Caco-2 (cell line): ENCODE data around the gene C1QTNF5. TPM values are rescaled to one million over a fixed set of nuclear protein-coding genes. Genes with fewer than 3 reads are reported as not detected.

Experiments
- BruUV-seq: library from RNA; stranded (reverse); fragments of 400-500 nt; replicated peaks from 2 replicates; lab custom pipeline; 2021; lab: Mats Ljungman, UMichigan
- CTCF ChIA-PET: fragments of 300-600 bp; sonication (Branson Sonifier 250); formaldehyde crosslinking; loops from one replicate; lab custom pipeline; 2022; ENCODE audit warnings: antibody characterized with exemption; lab: Charles Lee
- POLR2A ChIA-PET: fragments of 300-600 bp; sonication (Branson Sonifier 250); formaldehyde crosslinking; loops from one replicate; lab custom pipeline; 2022; ENCODE audit warnings: antibody characterized with exemption; lab: Charles Lee
- DNase-seq, 2 experiments: peaks; one replicate each; pipeline versions ENCODE4 v3.0.0 to v3.0.0-alpha.2; 2020 to 2022
- H3K27me3 ChIP-seq: replicated peaks from 2 replicates; pipeline ENCODE4 v1.6.0; 2011; ENCODE audit warnings: low read length; ENCODE audit not compliant: control insufficient read depth, insufficient read depth
- H3K36me3 ChIP-seq: 2 replicates; pipeline ENCODE4 v1.5.1; 2011; ENCODE audit warnings: low read length; ENCODE audit not compliant: control insufficient read depth, insufficient read depth
- H3K4me1 ChIP-seq: fragments of 250-450 bp; sonication (Bioruptor Pico); 2 replicates; pipeline ENCODE4 v1.5.1; 2020; ENCODE audit warnings: mild to moderate bottlenecking
- H3K4me3 ChIP-seq: 2 replicates; pipeline ENCODE4 v1.5.1; 2011; ENCODE audit warnings: low read depth, mild to moderate bottlenecking, control low read depth, low read length
- H3K9me3 ChIP-seq: fragments of 250-450 bp; sonication (Bioruptor Pico); 2 replicates; pipeline ENCODE4 v1.5.1; 2020; ENCODE audit warnings: mild to moderate bottlenecking, moderate library complexity
- H3K27ac Mint-ChIP-seq: one replicate; pipeline ENCODE4 v1.8.0; 2022; ENCODE audit warnings: mixed read lengths; ENCODE audit not compliant: unreplicated experiment
- H3K27me3 Mint-ChIP-seq: one replicate; pipeline ENCODE4 v1.8.0; 2022; ENCODE audit warnings: mixed read lengths; ENCODE audit not compliant: insufficient read depth, unreplicated experiment
- H3K36me3 Mint-ChIP-seq: one replicate; pipeline ENCODE4 v1.8.0; 2022; ENCODE audit warnings: mild to moderate bottlenecking, mixed read lengths; ENCODE audit not compliant: insufficient read depth, unreplicated experiment
- H3K4me1 Mint-ChIP-seq: one replicate; pipeline ENCODE4 v1.8.0; 2022; ENCODE audit warnings: low read depth, mixed read lengths; ENCODE audit not compliant: unreplicated experiment
- H3K4me3 Mint-ChIP-seq: one replicate; pipeline ENCODE4 v1.8.0; 2022; ENCODE audit warnings: mild to moderate bottlenecking, moderate library complexity, mixed read lengths; ENCODE audit not compliant: unreplicated experiment
- H3K9me3 Mint-ChIP-seq: one replicate; pipeline ENCODE4 v1.8.0; 2022; ENCODE audit warnings: mixed read lengths; ENCODE audit not compliant: unreplicated experiment
- intact Hi-C: fragments of 100-400 bp; cut with micrococcal nuclease; formaldehyde crosslinking; loops from one replicate; pipeline ENCODE4 v1.10.0; 2022; ENCODE audit not compliant: unreplicated experiment
- total RNA-seq: library from RNA; stranded (reverse); gene quantifications from 2 replicates; pipeline ENCODE4 v1.2.3, GENCODE V29; 2022
- TF ChIP-seq, protein P1 (sequence below), 2 experiments: fragments of 200-600 bp in 1 of 2; IDR thresholded peaks; 1 replicate in 1 of 2; 2 replicates in 1 of 2; pipeline versions ENCODE4 v1.5.1 to v1.8.0; 2011 to 2022; ENCODE audit warnings: antibody characterized with exemption in 1 of 2, control low read depth in 1 of 2, inconsistent platforms in 1 of 2, low read depth in 1 of 2, low read length in 1 of 2, mild to moderate bottlenecking in 1 of 2, moderate library complexity in 1 of 2; ENCODE audit not compliant: insufficient read depth in 1 of 2, severe bottlenecking in 1 of 2, unreplicated experiment in 1 of 2

C1QTNF5 gene
- total RNA-seq, 1 experiment from 2014 or later = 1.2 TPM

DNA sequence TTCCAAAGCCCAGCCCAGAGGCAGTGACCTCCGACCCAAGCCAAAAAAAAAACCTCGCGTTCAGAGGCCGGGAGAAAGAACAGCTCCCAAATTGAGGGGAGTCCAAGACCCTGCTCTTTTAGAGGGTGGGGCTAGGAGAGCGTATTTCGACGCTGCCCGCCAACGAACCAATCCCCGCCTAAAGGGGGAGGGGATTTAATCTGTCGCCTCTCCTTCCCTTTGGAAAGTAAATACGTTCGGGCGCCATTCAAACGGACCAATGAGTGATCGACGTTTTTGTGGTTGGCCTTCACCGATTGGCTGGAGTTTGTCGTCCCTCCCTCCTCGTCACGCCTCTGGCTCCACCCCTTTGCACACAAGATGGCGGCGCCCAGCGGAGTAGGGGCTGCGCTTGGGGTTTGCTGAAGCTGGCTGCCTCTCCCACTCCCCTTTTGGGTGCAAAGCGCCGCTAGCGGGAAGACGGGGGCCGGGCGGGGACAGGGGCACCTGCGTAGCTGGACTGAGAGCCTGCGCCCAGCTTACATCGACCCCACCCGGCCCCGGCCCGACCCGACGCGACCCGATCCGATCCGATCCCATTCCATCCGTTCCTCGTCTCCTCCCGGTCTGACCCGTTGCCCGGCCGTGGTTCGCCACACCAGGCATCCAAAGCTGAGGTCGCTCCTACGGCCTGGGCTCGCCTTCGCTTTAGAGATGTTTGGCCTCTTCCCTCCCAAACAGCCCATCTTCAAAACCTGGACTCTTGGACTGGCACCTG is 6.3 kb downstream of the C1QTNF5 start, which contains the start of gene RNF26:
TSS of gene RNF26 (plus strand) at position 354 of the 757 bp plus-strand sequence. CDS start 596 bp downstream, outside the sequence.
- no peaks in the 10 kb centered on the region for H3K9me3 Mint-ChIP-seq
- peaks cover 3% of the 10 kb centered on the region; the same call in 1 of the 2 replicates for H3K36me3 ChIP-seq
- no peaks in the 10 kb centered on the region; the same call in 1 of the 2 replicates for H3K27me3 ChIP-seq
- no peaks in the 10 kb centered on the region for H3K9me3 ChIP-seq
- intact Hi-C loops = loop anchor here (1.0 kb wide), 2 partner anchors 13 to 27 kb away; no protein-coding TSS in a partner anchor
- peak within 1 kb of the TSS; percentile 77 for H3K4me3 ChIP-seq
- H3K4me3 Mint-ChIP-seq = peak within 1 kb of the TSS; percentile 82
- peaks cover 22% of the 10 kb centered on the region for H3K36me3 Mint-ChIP-seq
- peaks cover 28% of the 10 kb centered on the region for H3K4me1 ChIP-seq
- no TSS peak for BruUV-seq
- peak within 1 kb of the TSS; percentile 99 for H3K27ac Mint-ChIP-seq
- peaks cover 4% of the 10 kb centered on the region for H3K27me3 Mint-ChIP-seq
- peak; percentile 99 for DNase-seq
- TF ChIP-seq, protein P1, sequence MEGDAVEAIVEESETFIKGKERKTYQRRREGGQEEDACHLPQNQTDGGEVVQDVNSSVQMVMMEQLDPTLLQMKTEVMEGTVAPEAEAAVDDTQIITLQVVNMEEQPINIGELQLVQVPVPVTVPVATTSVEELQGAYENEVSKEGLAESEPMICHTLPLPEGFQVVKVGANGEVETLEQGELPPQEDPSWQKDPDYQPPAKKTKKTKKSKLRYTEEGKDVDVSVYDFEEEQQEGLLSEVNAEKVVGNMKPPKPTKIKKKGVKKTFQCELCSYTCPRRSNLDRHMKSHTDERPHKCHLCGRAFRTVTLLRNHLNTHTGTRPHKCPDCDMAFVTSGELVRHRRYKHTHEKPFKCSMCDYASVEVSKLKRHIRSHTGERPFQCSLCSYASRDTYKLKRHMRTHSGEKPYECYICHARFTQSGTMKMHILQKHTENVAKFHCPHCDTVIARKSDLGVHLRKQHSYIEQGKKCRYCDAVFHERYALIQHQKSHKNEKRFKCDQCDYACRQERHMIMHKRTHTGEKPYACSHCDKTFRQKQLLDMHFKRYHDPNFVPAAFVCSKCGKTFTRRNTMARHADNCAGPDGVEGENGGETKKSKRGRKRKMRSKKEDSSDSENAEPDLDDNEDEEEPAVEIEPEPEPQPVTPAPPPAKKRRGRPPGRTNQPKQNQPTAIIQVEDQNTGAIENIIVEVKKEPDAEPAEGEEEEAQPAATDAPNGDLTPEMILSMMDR (IDR thresholded peaks at IDR 0.05; ENCODE audit: insufficient read depth in 1 of 2, low read depth in 1 of 2, low read length in 1 of 2, severe bottlenecking in 1 of 2, unreplicated experiment in 1 of 2) = no peak
- CTCF ChIA-PET = interaction anchor here (0.5 to 1.3 kb wide), 9 partner anchors 11 to 213 kb away, joined by 3 to 14 read pairs (median 3); partner anchors contain the start of genes CBL, HINFP and USP2
- POLR2A ChIA-PET = interaction anchor here (0.5 to 1.3 kb wide), 6 partner anchors 24 to 50 kb away, joined by 3 to 15 read pairs (median 6); partner anchors contain the start of gene USP2
- peaks cover 29% of the 10 kb centered on the region for H3K4me1 Mint-ChIP-seq

DNA sequence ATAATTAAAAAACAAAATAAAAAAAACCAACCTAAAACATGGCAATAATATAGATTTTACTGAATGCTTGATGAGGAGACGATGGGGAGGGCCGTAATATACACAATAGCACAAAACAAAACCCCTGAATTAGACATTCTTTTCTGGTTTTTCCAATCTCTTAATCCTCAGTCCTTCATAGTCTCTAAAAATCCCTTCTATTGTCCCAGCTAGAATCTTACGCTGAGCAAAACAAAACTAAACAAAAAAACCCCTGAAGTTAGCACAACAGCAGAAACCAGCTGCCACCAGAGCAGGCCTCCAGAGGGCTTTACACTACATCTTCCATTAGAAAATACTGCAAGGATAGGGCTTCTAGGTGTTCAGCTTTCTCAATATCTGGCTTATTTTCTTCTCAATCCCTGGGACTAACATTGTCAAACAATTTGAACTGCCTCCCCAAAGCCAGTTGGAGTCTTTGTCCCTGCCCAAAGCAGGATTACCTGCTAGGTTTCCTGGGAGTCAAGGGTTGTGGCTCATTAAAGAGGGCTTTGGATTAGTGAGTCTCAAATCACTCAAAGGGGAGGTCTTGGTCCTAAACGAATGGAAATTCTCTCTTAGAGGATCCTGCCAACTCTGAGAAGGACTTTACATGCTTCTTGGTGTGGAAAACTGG is 8.4 kb downstream of the C1QTNF5 start:
- Mint-ChIP-seq H3K27me3 (peaks cover 4% of the 10 kb centered on the region), H3K36me3 (peaks cover 17% of the 10 kb centered on the region), H3K4me3 (peak overlapping the region; percentile 82), H3K9me3 (no peaks in the 10 kb centered on the region), H3K4me1 (peaks cover 8% of the 10 kb centered on the region), H3K27ac (peak overlapping the region; percentile 99)
- H3K36me3 ChIP-seq = peaks cover 3% of the 10 kb centered on the region; the same call in 1 of the 2 replicates
- TF ChIP-seq, protein P1 (IDR thresholded peaks at IDR 0.05; ENCODE audit: insufficient read depth in 1 of 2, low read depth in 1 of 2, low read length in 1 of 2, severe bottlenecking in 1 of 2, unreplicated experiment in 1 of 2) = no peak
- no TSS peak for BruUV-seq
- peaks cover 9% of the 10 kb centered on the region for H3K4me1 ChIP-seq
- no peak overlapping the region for H3K4me3 ChIP-seq
- intact Hi-C loops = no loop called here
- no peak for DNase-seq
- no peaks in the 10 kb centered on the region for H3K27me3 ChIP-seq
- CTCF ChIA-PET = no interaction called here
- POLR2A ChIA-PET = no interaction called here
- H3K9me3 ChIP-seq = no peaks in the 10 kb centered on the region

DNA sequence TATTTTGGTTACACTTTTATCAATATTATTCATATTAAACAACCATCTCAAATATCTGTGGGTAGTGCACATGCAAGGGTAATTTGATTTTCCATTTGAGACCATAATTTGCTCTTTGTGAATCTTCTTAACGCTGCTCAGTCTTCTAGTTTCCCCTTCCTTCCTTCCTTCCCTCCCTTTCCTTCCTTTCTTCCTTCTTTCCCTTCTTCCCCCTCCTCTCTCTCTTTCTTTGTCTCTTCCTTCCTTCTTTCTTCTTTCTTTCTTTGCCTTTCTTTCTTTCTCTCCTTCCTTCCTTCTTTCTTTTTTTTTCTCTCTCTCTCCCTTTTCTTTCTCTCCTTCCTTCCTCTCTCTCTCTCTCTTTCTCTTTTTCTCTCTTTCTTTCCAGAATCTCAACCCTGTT is 10.4 kb downstream of the C1QTNF5 start:
- intact Hi-C loops = no loop called here
- POLR2A ChIA-PET = no interaction called here
- BruUV-seq = no TSS peak

More for the DNA sequence above, 10.4 kb downstream of the C1QTNF5 start:
- TF ChIP-seq, protein P1 (IDR thresholded peaks at IDR 0.05; ENCODE audit: insufficient read depth in 1 of 2, low read depth in 1 of 2, low read length in 1 of 2, severe bottlenecking in 1 of 2, unreplicated experiment in 1 of 2) = no peak
- Histone ChIP-seq H3K4me3 (no peak overlapping the region), H3K4me1 (peaks cover 4% of the 10 kb centered on the region), H3K36me3 (peaks cover 2% of the 10 kb centered on the region; the same call in 1 of the 2 replicates), H3K9me3 (no peaks in the 10 kb centered on the region), H3K27me3 (no peaks in the 10 kb centered on the region)
- Mint-ChIP-seq H3K4me3 (no peak overlapping the region), H3K27me3 (peaks cover 4% of the 10 kb centered on the region), H3K27ac (no peak overlapping the region), H3K4me1 (no peaks in the 10 kb centered on the region), H3K9me3 (no peaks in the 10 kb centered on the region), H3K36me3 (peaks cover 12% of the 10 kb centered on the region)
- DNase-seq = no peak
- CTCF ChIA-PET = interaction anchor here (0.6 to 1.7 kb wide), 2 partner anchors 9 to 41 kb away, joined by 4 read pairs; no protein-coding TSS in a partner anchor
